GM12872 (cell line): ENCODE results near the gene RASAL3.

Source experiments
- CTCF ChIP-seq: IDR thresholded peaks from 3 replicates; pipeline ENCODE4 v1.5.1; 2011; ENCODE audit warnings: low read depth, mild to moderate bottlenecking, low read length, moderate library complexity; ENCODE audit not compliant: insufficient read depth

RASAL3 gene

GRCh38 chr19:15501596-15501995 lies 37.3 kb upstream of the RASAL3 start:
- no peak for TF ChIP-seq CTCF

GRCh38 chr19:15498910-15499309 lies 34.6 kb upstream of the RASAL3 start:
- TF ChIP-seq CTCF, result no peak

- TF ChIP-seq CTCF, result no peak
Measured at GRCh38 chr19:15498156-15498858, 34.0 kb upstream of the RASAL3 start.

- TF ChIP-seq CTCF, result no peak
Measured at GRCh38 chr19:15495151-15495550, 30.8 kb upstream of the RASAL3 start.

GRCh38 chr19:15488489-15489226 lies 24.3 kb upstream of the RASAL3 start:
- no peak for TF ChIP-seq CTCF

GRCh38 chr19:15487038-15487437 lies 22.7 kb upstream of the RASAL3 start:
- TF ChIP-seq CTCF, result no peak

- TF ChIP-seq CTCF, result no peak
Measured at GRCh38 chr19:15479391-15480345, 15.3 kb upstream of the RASAL3 start, which contains the start of gene PGLYRP2. Gene PGLYRP2 (minus strand): TSS chr19:15479501. CDS start chr19:15479371, 130 bp downstream.
